ENCODE results near the gene AMMECR1. TPM values are rescaled to one million over a fixed set of nuclear protein-coding genes. Genes with fewer than 3 reads are reported as not detected.

Gene AMMECR1
- total RNA-seq, 1 experiment from 2014 or later = 15.0 TPM

DNA sequence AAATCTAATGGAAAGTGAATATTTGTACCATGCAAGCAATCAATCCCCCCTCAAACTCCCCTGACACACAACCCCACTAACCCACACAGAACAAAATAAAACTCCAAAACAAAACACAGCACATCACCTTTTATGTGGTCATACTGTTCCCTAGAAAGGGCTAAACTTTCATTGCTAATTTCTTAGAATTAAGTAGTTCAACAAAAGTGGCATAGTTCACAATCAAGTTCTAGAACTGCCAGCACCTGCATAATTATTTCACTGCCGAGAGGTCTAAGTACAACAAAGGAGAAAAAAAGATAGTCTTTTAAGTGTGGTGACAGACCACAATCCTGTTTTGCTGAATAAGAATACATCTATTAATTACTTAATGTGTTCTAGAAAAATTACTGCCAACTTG is 58.8 kb downstream of the AMMECR1 start:
- intact Hi-C loops (cut with micrococcal nuclease; ENCODE audit: unreplicated experiment) = no loop called here
- ChIA-PET POLR2A (no interaction called here), CTCF (no interaction called here)
- Histone ChIP-seq H3K27me3 (ENCODE audit: control insufficient read depth, insufficient read depth, low read length) (no peaks in the 10 kb centered on the region), H3K36me3 (ENCODE audit: control insufficient read depth, insufficient read depth, low read length) (no peaks in the 10 kb centered on the region), H3K4me1 (ENCODE audit: control insufficient read depth, insufficient read depth, low read length) (no peaks in the 10 kb centered on the region), H3K9me3 (ENCODE audit: control insufficient read depth, insufficient read depth, low read depth, low read length) (no peaks in the 10 kb centered on the region), H3K27ac (ENCODE audit: low read length) (no peak overlapping the region), H3K4me3 (ENCODE audit: low read depth in 2 of 2, low read length in 2 of 2) (no peak overlapping the region)
- no TSS peak for BruUV-seq (replicated peaks)
- in situ Hi-C loops (cut with HindIII; ENCODE audit: low pct_unique_long_range_greater_than_20kb, low sequenced_read_pairs) = no loop called here
- no peak for ATAC-seq
- TF ChIP-seq TCF7L2 (IDR thresholded peaks at IDR 0.05; ENCODE audit: low read depth, low read length) (no peak), POLR2AphosphoS5 (IDR thresholded peaks at IDR 0.05; ENCODE audit: low read depth, low read length) (no peak), SIN3A (IDR thresholded peaks at IDR 0.05; ENCODE audit: borderline replicate concordance, insufficient read depth, low read depth, low read length) (no peak)
- TF ChIP-seq, protein P1, sequence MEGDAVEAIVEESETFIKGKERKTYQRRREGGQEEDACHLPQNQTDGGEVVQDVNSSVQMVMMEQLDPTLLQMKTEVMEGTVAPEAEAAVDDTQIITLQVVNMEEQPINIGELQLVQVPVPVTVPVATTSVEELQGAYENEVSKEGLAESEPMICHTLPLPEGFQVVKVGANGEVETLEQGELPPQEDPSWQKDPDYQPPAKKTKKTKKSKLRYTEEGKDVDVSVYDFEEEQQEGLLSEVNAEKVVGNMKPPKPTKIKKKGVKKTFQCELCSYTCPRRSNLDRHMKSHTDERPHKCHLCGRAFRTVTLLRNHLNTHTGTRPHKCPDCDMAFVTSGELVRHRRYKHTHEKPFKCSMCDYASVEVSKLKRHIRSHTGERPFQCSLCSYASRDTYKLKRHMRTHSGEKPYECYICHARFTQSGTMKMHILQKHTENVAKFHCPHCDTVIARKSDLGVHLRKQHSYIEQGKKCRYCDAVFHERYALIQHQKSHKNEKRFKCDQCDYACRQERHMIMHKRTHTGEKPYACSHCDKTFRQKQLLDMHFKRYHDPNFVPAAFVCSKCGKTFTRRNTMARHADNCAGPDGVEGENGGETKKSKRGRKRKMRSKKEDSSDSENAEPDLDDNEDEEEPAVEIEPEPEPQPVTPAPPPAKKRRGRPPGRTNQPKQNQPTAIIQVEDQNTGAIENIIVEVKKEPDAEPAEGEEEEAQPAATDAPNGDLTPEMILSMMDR (IDR thresholded peaks at IDR 0.05) = no peak
- TF ChIP-seq, protein P2, sequence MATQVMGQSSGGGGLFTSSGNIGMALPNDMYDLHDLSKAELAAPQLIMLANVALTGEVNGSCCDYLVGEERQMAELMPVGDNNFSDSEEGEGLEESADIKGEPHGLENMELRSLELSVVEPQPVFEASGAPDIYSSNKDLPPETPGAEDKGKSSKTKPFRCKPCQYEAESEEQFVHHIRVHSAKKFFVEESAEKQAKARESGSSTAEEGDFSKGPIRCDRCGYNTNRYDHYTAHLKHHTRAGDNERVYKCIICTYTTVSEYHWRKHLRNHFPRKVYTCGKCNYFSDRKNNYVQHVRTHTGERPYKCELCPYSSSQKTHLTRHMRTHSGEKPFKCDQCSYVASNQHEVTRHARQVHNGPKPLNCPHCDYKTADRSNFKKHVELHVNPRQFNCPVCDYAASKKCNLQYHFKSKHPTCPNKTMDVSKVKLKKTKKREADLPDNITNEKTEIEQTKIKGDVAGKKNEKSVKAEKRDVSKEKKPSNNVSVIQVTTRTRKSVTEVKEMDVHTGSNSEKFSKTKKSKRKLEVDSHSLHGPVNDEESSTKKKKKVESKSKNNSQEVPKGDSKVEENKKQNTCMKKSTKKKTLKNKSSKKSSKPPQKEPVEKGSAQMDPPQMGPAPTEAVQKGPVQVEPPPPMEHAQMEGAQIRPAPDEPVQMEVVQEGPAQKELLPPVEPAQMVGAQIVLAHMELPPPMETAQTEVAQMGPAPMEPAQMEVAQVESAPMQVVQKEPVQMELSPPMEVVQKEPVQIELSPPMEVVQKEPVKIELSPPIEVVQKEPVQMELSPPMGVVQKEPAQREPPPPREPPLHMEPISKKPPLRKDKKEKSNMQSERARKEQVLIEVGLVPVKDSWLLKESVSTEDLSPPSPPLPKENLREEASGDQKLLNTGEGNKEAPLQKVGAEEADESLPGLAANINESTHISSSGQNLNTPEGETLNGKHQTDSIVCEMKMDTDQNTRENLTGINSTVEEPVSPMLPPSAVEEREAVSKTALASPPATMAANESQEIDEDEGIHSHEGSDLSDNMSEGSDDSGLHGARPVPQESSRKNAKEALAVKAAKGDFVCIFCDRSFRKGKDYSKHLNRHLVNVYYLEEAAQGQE (IDR thresholded peaks at IDR 0.05; ENCODE audit: insufficient read depth in 1 of 2, low read depth in 2 of 2, low read length in 1 of 2) = no peak
- DNase-seq (ENCODE audit: low read depth, low spot score) = no peak

DNA sequence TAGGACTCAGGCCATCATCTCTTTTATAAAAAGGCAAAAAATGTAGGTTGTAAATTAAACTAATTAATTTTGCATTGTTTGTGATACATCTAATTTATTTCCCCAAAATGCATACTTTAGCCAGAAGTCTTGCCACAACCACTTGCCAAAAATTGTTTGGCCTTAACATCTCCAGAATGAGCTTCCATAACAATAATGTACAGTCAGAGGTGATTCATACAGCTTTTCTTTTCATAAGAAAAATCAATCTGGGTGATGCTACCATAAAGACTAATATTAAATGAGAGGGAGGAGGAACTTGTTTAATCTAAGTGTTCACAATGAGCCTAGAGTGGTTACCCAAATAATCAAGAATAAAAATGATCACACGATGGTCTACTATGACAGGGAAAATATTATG is 59.3 kb downstream of the AMMECR1 start:
- BruUV-seq (replicated peaks) = no TSS peak
- Histone ChIP-seq H3K36me3 (ENCODE audit: control insufficient read depth, insufficient read depth, low read length) (no peaks in the 10 kb centered on the region), H3K9me3 (ENCODE audit: control insufficient read depth, insufficient read depth, low read depth, low read length) (no peaks in the 10 kb centered on the region), H3K4me3 (ENCODE audit: low read depth in 2 of 2, low read length in 2 of 2) (no peak overlapping the region), H3K4me1 (ENCODE audit: control insufficient read depth, insufficient read depth, low read length) (no peaks in the 10 kb centered on the region), H3K27ac (ENCODE audit: low read length) (no peak overlapping the region), H3K27me3 (ENCODE audit: control insufficient read depth, insufficient read depth, low read length) (no peaks in the 10 kb centered on the region)
- ATAC-seq = no peak
- ChIA-PET POLR2A (no interaction called here), CTCF (no interaction called here)
- intact Hi-C loops (cut with micrococcal nuclease; ENCODE audit: unreplicated experiment) (no loop called here), in situ Hi-C loops (cut with HindIII; ENCODE audit: low pct_unique_long_range_greater_than_20kb, low sequenced_read_pairs) (no loop called here)
- DNase-seq (ENCODE audit: low read depth, low spot score) = no peak
- TF ChIP-seq, protein P1 (IDR thresholded peaks at IDR 0.05) = no peak
- TF ChIP-seq, protein P2 (IDR thresholded peaks at IDR 0.05; ENCODE audit: insufficient read depth in 1 of 2, low read depth in 2 of 2, low read length in 1 of 2) = no peak
- TF ChIP-seq POLR2AphosphoS5 (IDR thresholded peaks at IDR 0.05; ENCODE audit: low read depth, low read length) (no peak), TCF7L2 (IDR thresholded peaks at IDR 0.05; ENCODE audit: low read depth, low read length) (no peak), SIN3A (IDR thresholded peaks at IDR 0.05; ENCODE audit: borderline replicate concordance, insufficient read depth, low read depth, low read length) (no peak)

Data from Panc1 (cell line).